Stomach smooth muscle (tissue), 2 donors: Measurements from ENCODE around the gene MYO5B.

ENCODE experiments used
- H3K27ac ChIP-seq: one replicate; pipeline ENCODE4 v1.7.0; 2013; ENCODE audit warnings: mild to moderate bottlenecking, low read length, inconsistent platforms
- H3K27me3 ChIP-seq, 2 donors: one replicate each; pipeline ENCODE4 v1.7.0; 2013; ENCODE audit warnings: low read length in 2 of 2; ENCODE audit not compliant: insufficient read depth in 2 of 2, control insufficient read depth in 1 of 2
- H3K36me3 ChIP-seq, 2 donors: one replicate each; pipeline ENCODE4 v1.7.0; 2013; ENCODE audit warnings: low read length in 2 of 2; ENCODE audit not compliant: control insufficient read depth in 2 of 2, insufficient read depth in 2 of 2
- H3K4me1 ChIP-seq: one replicate; pipeline ENCODE4 v1.7.0; 2013; ENCODE audit warnings: low read length; ENCODE audit not compliant: control insufficient read depth, insufficient read depth
- H3K4me3 ChIP-seq, 2 donors: one replicate each; pipeline ENCODE4 v1.7.0; 2013; ENCODE audit warnings: low read length in 2 of 2
- H3K9ac ChIP-seq, 2 donors: one replicate each; pipeline ENCODE4 v1.7.0; 2013; ENCODE audit warnings: low read length in 2 of 2, mild to moderate bottlenecking in 1 of 2
- H3K9me3 ChIP-seq, 2 donors: one replicate each; pipeline ENCODE4 v1.7.0; 2013; ENCODE audit warnings: low read length in 2 of 2; ENCODE audit not compliant: control insufficient read depth in 2 of 2
- donor health status: healthy.
- donor health status: Pancreatic carcinoma.

Gene MYO5B

GRCh38 chr18:49974079-49974478, 220.9 kb downstream of the MYO5B start:
- Histone ChIP-seq H3K36me3 (no peaks in the 10 kb centered on the region), H3K9me3 (no peaks in the 10 kb centered on the region), H3K27ac (no peak overlapping the region), H3K4me1 (no peaks in the 10 kb centered on the region), H3K4me3 (no peak overlapping the region), H3K27me3 (no peaks in the 10 kb centered on the region), H3K9ac (no peak overlapping the region)

- Histone ChIP-seq H3K9ac (no peak overlapping the region), H3K9me3 (no peaks in the 10 kb centered on the region), H3K4me3 (no peak overlapping the region), H3K36me3 (no peaks in the 10 kb centered on the region), H3K27ac (no peak overlapping the region), H3K27me3 (no peaks in the 10 kb centered on the region), H3K4me1 (no peaks in the 10 kb centered on the region)
Observed at GRCh38 chr18:49973592-49973991, 221.4 kb downstream of the MYO5B start.

DNA sequence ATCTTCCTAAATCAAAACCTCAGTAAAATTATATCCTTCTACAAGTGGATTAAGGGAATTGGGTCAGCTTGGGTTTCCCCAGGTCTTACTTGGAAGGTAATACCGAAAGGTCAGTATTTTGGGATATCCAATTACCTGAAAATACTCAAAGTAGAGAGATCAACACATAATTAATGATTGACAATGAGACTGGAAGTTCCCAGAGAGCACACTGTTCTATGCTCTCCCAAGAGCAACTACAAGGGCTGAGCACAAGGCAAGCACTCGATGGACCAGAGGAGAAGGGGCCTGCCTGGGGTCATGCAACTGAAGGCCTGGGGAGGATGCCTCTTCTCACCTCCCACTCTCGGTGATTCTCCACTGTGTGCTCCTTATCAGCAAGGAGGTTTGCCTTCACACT, 222.4 kb downstream of the MYO5B start:
- Histone ChIP-seq H3K4me1 (no peaks in the 10 kb centered on the region), H3K36me3 (no peaks in the 10 kb centered on the region), H3K9ac (no peak overlapping the region), H3K9me3 (no peaks in the 10 kb centered on the region), H3K27me3 (no peaks in the 10 kb centered on the region), H3K27ac (no peak overlapping the region), H3K4me3 (no peak overlapping the region)

DNA sequence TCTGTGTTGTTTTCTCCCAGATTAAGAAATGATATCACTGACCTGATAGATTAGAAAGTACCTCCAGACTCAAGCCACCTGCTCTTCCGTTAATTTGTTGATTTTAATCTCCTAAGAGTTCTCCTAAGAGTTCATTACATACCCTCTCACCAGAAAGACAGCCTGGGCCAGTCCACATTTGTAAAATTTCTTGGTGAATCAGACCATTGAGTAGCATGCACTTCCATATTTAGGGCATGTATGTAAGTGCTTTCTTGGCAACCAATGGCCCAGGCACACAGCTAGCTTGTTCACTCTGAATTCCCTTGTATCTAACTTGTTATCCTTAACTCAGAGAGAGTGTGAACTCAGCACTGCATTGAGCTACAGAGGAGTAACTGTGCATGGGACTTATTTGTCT, 223.5 kb downstream of the MYO5B start:
- no peaks in the 10 kb centered on the region for H3K27me3 ChIP-seq
- H3K9me3 ChIP-seq = no peaks in the 10 kb centered on the region
- H3K4me1 ChIP-seq = no peaks in the 10 kb centered on the region
- no peak overlapping the region for H3K4me3 ChIP-seq
- no peak overlapping the region for H3K27ac ChIP-seq
- no peak overlapping the region for H3K9ac ChIP-seq
- no peaks in the 10 kb centered on the region for H3K36me3 ChIP-seq

DNA sequence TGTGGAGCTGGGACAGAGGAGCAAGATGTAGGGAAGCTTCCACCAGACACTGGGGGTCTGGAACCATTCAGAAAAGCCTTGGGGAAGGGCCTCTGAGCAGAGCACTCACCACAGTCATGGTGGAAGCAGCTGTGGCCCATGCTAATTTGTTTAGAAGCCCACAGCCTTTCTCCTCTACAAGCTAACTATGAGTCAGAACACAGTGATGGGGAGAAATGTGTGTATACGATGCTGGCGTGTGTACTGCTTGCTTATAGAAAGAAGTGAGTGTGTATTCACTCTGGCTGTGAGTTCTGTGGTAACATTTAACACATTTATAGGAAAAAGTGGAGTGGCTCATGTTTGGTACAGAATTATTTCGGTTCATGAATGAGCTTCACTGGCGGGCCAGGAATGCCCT, 224.6 kb downstream of the MYO5B start:
- H3K9ac ChIP-seq = no peak overlapping the region

GRCh38 chr18:49968644-49969309, 226.2 kb downstream of the MYO5B start:
- Histone ChIP-seq H3K4me3 (no peak overlapping the region), H3K36me3 (no peaks in the 10 kb centered on the region), H3K27ac (no peak overlapping the region), H3K9ac (no peak overlapping the region), H3K4me1 (no peaks in the 10 kb centered on the region), H3K27me3 (no peaks in the 10 kb centered on the region), H3K9me3 (no peaks in the 10 kb centered on the region)

More for the DNA sequence above, 224.6 kb downstream of the MYO5B start:
- Histone ChIP-seq H3K27me3 (no peaks in the 10 kb centered on the region), H3K9me3 (no peaks in the 10 kb centered on the region), H3K4me1 (no peaks in the 10 kb centered on the region), H3K4me3 (no peak overlapping the region), H3K27ac (no peak overlapping the region), H3K36me3 (no peaks in the 10 kb centered on the region)

- no peak overlapping the region for H3K27ac ChIP-seq
- H3K36me3 ChIP-seq = no peaks in the 10 kb centered on the region
- H3K9ac ChIP-seq = no peak overlapping the region
- H3K27me3 ChIP-seq = no peaks in the 10 kb centered on the region
- H3K4me1 ChIP-seq = no peaks in the 10 kb centered on the region
- H3K9me3 ChIP-seq = no peaks in the 10 kb centered on the region
- H3K4me3 ChIP-seq = no peak overlapping the region
Observed at GRCh38 chr18:49967636-49968313, 227.2 kb downstream of the MYO5B start.

- Histone ChIP-seq H3K9me3 (no peaks in the 10 kb centered on the region), H3K4me1 (no peaks in the 10 kb centered on the region), H3K9ac (no peak overlapping the region), H3K27me3 (peaks cover 0 to 2% of the 10 kb centered on the region in 2 donors), H3K27ac (no peak overlapping the region), H3K36me3 (no peaks in the 10 kb centered on the region), H3K4me3 (no peak overlapping the region)
Observed at GRCh38 chr18:49967171-49967570, 227.8 kb downstream of the MYO5B start.

DNA sequence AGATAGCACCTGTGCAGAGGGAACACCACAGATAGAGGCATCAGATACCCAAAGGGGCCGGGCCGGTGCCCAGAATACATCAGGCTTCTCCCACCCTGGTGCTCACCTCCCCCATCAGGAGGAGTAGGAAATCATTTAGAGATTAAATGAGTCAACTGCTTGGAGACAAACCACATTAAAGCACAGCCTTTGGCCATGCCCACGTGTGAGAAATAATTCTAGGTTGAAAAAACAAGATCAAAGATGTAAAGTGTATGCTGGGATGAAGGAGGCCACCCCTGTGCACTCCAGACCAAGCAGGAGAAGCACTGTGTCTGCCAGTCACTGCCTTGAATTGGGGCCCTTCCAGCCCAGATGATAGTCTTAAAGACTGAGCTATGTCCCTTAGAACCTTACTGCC, 228.9 kb downstream of the MYO5B start:
- H3K9me3 ChIP-seq = no peaks in the 10 kb centered on the region
- no peak overlapping the region for H3K27ac ChIP-seq
- H3K27me3 ChIP-seq = peaks cover 0 to 3% of the 10 kb centered on the region in 2 donors
- H3K36me3 ChIP-seq = no peaks in the 10 kb centered on the region
- H3K9ac ChIP-seq = no peak overlapping the region
- no peak overlapping the region for H3K4me3 ChIP-seq
- no peaks in the 10 kb centered on the region for H3K4me1 ChIP-seq

DNA sequence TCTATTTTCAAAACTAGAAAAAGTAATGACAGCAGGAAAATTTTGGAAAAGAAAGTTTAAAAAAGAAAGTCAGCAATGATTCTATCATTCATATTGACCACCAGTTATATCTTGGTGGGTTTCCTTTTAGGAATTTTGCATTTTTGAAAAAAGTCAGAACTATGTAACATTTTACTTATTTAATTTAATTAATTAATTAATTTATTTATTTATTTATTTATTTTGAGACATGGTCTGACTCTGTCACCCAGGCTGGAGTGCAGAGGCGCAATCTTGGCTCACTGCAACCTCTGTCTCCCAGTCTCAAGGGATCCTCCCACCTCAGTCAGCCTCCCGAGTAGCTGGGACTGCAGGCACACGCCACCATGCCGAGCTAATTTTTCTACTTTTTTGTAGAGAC, 231.7 kb downstream of the MYO5B start:
- no peaks in the 10 kb centered on the region for H3K9me3 ChIP-seq
- H3K4me3 ChIP-seq = no peak overlapping the region
- H3K27me3 ChIP-seq = peaks cover 0 to 3% of the 10 kb centered on the region in 2 donors
- H3K27ac ChIP-seq = no peak overlapping the region
- no peak overlapping the region for H3K9ac ChIP-seq
- H3K36me3 ChIP-seq = no peaks in the 10 kb centered on the region
- no peaks in the 10 kb centered on the region for H3K4me1 ChIP-seq

GRCh38 chr18:49961271-49961670, 233.7 kb downstream of the MYO5B start:
- Histone ChIP-seq H3K36me3 (no peaks in the 10 kb centered on the region), H3K27ac (no peak overlapping the region), H3K9me3 (no peaks in the 10 kb centered on the region), H3K27me3 (peaks cover 0 to 3% of the 10 kb centered on the region in 2 donors), H3K4me3 (no peak overlapping the region), H3K4me1 (no peaks in the 10 kb centered on the region), H3K9ac (no peak overlapping the region)
